HepG2 (cell line): Measurements from ENCODE around the gene INSR. TPM values are rescaled to one million over a fixed set of nuclear protein-coding genes. Genes with fewer than 3 reads are reported as not detected.

ENCODE experiments used
- EED ChIP-seq: sonication (generic); formaldehyde crosslinking; IDR thresholded peaks from 2 replicates; pipeline ENCODE4 v1.5.0; 2020; ENCODE audit warnings: mild to moderate bottlenecking, missing genetic modification reagents
- ELF3 ChIP-seq: IDR thresholded peaks from 2 replicates; pipeline ENCODE4 v1.6.1; 2016; ENCODE audit warnings: missing genetic modification reagents, missing compliant biosample characterization
- FOXJ3 ChIP-seq: sonication (generic); formaldehyde crosslinking; IDR thresholded peaks from 2 replicates; pipeline ENCODE4 v1.4.0; 2020; ENCODE audit warnings: missing genetic modification reagents, mild to moderate bottlenecking, borderline replicate concordance
- GATAD2A ChIP-seq: IDR thresholded peaks from 2 replicates; pipeline ENCODE4 v1.6.1; 2016
- KAT2B ChIP-seq: fragments of 150-350 bp; IDR thresholded peaks from 2 replicates; pipeline ENCODE4 v1.6.1; 2014; ENCODE audit warnings: low read depth, low read length, borderline replicate concordance
- MEIS2 ChIP-seq: sonication (generic); formaldehyde crosslinking; IDR thresholded peaks from 2 replicates; pipeline ENCODE4 v1.9.0; 2021; ENCODE audit warnings: mild to moderate bottlenecking, missing genetic modification reagents
- NFIC ChIP-seq: IDR thresholded peaks from 2 replicates; pipeline ENCODE4 v1.6.1; 2012; ENCODE audit warnings: mild to moderate bottlenecking, low read length, inconsistent platforms
- PITX1 ChIP-seq: sonication (generic); formaldehyde crosslinking; IDR thresholded peaks from 2 replicates; pipeline ENCODE4 v1.5.1; 2020; ENCODE audit warnings: mild to moderate bottlenecking, missing genetic modification reagents
- SIX1 ChIP-seq: sonication (generic); formaldehyde crosslinking; IDR thresholded peaks from 2 replicates; pipeline ENCODE4 v1.4.0; 2020; ENCODE audit warnings: missing genetic modification reagents, borderline replicate concordance
- SPEN ChIP-seq: sonication (generic); formaldehyde crosslinking; IDR thresholded peaks from 2 replicates; pipeline ENCODE4 v1.5.1; 2020; ENCODE audit warnings: low read depth, mild to moderate bottlenecking, missing genetic modification reagents
- SRY ChIP-seq: sonication (generic); formaldehyde crosslinking; IDR thresholded peaks from 2 replicates; pipeline ENCODE4 v1.8.0; 2022; ENCODE audit warnings: mild to moderate bottlenecking, missing genetic modification reagents
- ZNF567 ChIP-seq: sonication (generic); formaldehyde crosslinking; IDR thresholded peaks from 2 replicates; pipeline ENCODE4 v1.8.1; 2023; ENCODE audit warnings: mild to moderate bottlenecking, missing genetic modification reagents, borderline replicate concordance
- ZNF816 ChIP-seq: sonication (generic); formaldehyde crosslinking; IDR thresholded peaks from 2 replicates; pipeline ENCODE4 v1.8.0; 2022; ENCODE audit warnings: missing genetic modification reagents, mild to moderate bottlenecking, borderline replicate concordance
- polyA plus RNA-seq, 8 experiments: library from polyadenylated mRNA; depleted of rRNA in 3 of 8; stranded (reverse) in 7 of 8; unstranded in 1 of 8; fragments of >200 nt; fragmentation: Illumina TruSeq in 4 of 8; extraction: Trizol in 4 of 8; gene quantifications; 2 replicates each; pipeline versions ENCODE4 v1.2.1 to v1.2.3, GENCODE V29; 2011 to 2016; ENCODE audit warnings: low read depth in 4 of 8, missing spikeins in 1 of 8, mixed read lengths in 1 of 8; ENCODE audit not compliant: insufficient read depth in 1 of 8
- total RNA-seq, 5 experiments: library from RNA; depleted of rRNA; stranded (reverse); fragments of >200 nt; fragmentation: Illumina TruSeq; extraction: Trizol; gene quantifications; 2 replicates each; pipeline ENCODE4 v1.2.3, GENCODE V29; 2016; ENCODE audit warnings: low read depth in 1 of 5
- TF ChIP-seq, protein P1 (sequence below): sonication (generic); formaldehyde crosslinking; IDR thresholded peaks from 2 replicates; pipeline ENCODE4 v1.5.1; 2020; ENCODE audit warnings: mild to moderate bottlenecking, missing genetic modification reagents
- TF ChIP-seq, protein P2 (sequence below): sonication (generic); formaldehyde crosslinking; IDR thresholded peaks from 2 replicates; pipeline ENCODE4 v1.4.0; 2020; ENCODE audit warnings: missing genetic modification reagents, mild to moderate bottlenecking, borderline replicate concordance
- TF ChIP-seq, protein P3 (sequence below): conservative IDR thresholded peaks from 2 replicates; pipeline ENCODE4 v1.6.1; 2018; ENCODE audit warnings: missing genetic modification reagents
- TF ChIP-seq, protein P4 (sequence below), 2 experiments: IDR thresholded peaks; 2 replicates each; pipeline ENCODE4 v1.6.1; 2011 to 2012; ENCODE audit warnings: low read length in 2 of 2, borderline replicate concordance in 1 of 2, low read depth in 1 of 2, mild to moderate bottlenecking in 1 of 2, moderate library complexity in 1 of 2
- TF ChIP-seq, protein P5 (sequence below): IDR thresholded peaks from 2 replicates; pipeline ENCODE4 v1.6.1; 2012; ENCODE audit warnings: inconsistent platforms

Gene INSR
- total and polyA plus RNA-seq, 2 of the 13 experiments (the other 11 are each of a cell fraction or from before 2014, with no cell fraction given) = 24.2 to 29.8 TPM

DNA sequence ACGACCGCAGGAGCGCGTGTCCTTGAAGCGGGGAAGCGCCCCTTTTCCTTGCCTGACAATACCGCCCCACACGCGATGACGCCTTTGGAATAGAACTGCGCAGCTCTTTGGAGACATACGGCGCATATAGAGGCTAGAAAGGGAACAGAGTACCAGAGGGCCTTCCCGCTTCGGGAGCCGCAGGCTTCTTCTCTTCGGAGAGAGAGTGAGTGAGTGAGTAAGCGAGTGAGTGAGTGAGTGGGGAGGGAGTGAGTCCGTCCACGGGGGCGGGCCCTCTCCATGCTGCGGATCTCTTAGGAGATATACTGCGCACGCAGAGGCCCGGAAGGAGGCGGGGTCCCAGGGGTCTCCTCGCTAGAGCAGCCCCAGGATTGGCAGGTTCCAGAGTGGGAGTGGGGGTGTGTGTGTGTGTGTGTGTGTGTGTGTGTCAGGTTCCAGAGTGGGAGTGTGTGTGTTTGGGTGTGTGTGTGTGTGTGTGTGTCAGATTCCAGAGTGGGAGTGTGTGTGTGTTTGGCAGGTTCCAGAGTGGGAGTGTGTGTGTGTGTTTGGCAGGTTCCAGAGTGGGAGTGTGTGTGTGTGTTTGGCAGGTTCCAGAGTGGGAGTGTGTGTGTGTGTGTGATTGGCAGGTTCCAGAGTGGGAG lies 97.0 kb downstream of the INSR start (continued):
- TF ChIP-seq, protein P1, sequence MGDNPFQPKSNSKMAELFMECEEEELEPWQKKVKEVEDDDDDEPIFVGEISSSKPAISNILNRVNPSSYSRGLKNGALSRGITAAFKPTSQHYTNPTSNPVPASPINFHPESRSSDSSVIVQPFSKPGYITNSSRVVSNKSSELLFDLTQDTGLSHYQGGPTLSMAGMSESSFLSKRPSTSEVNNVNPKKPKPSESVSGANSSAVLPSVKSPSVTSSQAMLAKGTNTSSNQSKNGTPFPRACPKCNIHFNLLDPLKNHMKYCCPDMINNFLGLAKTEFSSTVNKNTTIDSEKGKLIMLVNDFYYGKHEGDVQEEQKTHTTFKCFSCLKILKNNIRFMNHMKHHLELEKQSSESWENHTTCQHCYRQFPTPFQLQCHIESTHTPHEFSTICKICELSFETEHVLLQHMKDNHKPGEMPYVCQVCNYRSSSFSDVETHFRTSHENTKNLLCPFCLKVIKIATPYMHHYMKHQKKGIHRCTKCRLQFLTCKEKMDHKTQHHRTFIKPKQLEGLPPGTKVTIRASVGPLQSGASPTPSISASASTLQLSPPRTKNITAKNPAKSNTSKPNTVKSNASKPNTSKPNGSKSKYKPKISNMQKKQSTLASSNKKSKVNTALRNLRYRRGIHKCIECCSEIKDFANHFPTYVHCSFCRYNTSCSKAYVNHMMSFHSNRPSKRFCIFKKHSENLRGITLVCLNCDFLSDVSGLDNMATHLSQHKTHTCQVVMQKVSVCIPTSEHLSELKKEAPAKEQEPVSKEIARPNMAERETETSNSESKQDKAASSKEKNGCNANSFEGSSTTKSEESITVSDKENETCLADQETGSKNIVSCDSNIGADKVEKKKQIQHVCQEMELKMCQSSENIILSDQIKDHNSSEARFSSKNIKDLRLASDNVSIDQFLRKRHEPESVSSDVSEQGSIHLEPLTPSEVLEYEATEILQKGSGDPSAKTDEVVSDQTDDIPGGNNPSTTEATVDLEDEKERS = peak; percentile 70; the same call in 1 of the 2 replicates
- no peak for TF ChIP-seq SIX1 (CRISPR knock-in tag)
- 0 out of 2 replicates have a peak, but pooled peaks have one; percentile 70 for TF ChIP-seq MEIS2
- TF ChIP-seq KAT2B = no peak
- TF ChIP-seq PITX1 (CRISPR knock-in tag) = peak; percentile 60
- TF ChIP-seq EED (CRISPR knock-in tag) = no peak
- TF ChIP-seq FOXJ3 (CRISPR knock-in tag) = no peak
- no peak for TF ChIP-seq NFIC
- TF ChIP-seq, protein P2, sequence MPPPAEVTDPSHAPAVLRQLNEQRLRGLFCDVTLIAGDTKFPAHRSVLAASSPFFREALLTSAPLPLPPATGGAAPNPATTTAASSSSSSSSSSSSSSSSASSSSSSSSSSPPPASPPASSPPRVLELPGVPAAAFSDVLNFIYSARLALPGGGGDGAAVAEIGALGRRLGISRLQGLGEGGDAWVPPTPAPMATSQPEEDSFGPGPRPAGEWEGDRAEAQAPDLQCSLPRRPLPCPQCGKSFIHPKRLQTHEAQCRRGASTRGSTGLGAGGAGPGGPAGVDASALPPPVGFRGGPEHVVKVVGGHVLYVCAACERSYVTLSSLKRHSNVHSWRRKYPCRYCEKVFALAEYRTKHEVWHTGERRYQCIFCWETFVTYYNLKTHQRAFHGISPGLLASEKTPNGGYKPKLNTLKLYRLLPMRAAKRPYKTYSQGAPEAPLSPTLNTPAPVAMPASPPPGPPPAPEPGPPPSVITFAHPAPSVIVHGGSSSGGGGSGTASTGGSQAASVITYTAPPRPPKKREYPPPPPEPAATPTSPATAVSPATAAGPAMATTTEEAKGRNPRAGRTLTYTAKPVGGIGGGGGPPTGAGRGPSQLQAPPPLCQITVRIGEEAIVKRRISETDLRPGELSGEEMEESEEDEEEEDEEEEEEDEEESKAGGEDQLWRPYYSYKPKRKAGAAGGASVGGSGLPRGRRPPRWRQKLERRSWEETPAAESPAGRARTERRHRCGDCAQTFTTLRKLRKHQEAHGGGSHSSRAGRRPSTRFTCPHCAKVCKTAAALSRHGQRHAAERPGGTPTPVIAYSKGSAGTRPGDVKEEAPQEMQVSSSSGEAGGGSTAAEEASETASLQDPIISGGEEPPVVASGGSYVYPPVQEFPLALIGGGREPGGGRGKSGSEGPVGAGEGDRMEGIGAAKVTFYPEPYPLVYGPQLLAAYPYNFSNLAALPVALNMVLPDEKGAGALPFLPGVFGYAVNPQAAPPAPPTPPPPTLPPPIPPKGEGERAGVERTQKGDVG (CRISPR knock-in tag) = no peak
- TF ChIP-seq, protein P3, sequence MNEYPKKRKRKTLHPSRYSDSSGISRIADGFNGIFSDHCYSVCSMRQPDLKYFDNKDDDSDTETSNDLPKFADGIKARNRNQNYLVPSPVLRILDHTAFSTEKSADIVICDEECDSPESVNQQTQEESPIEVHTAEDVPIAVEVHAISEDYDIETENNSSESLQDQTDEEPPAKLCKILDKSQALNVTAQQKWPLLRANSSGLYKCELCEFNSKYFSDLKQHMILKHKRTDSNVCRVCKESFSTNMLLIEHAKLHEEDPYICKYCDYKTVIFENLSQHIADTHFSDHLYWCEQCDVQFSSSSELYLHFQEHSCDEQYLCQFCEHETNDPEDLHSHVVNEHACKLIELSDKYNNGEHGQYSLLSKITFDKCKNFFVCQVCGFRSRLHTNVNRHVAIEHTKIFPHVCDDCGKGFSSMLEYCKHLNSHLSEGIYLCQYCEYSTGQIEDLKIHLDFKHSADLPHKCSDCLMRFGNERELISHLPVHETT (CRISPR knock-in tag) = no peak
- peak; percentile 52; the same call in 1 of the 2 replicates for TF ChIP-seq GATAD2A (CRISPR knock-in tag)
- TF ChIP-seq, protein P4, sequence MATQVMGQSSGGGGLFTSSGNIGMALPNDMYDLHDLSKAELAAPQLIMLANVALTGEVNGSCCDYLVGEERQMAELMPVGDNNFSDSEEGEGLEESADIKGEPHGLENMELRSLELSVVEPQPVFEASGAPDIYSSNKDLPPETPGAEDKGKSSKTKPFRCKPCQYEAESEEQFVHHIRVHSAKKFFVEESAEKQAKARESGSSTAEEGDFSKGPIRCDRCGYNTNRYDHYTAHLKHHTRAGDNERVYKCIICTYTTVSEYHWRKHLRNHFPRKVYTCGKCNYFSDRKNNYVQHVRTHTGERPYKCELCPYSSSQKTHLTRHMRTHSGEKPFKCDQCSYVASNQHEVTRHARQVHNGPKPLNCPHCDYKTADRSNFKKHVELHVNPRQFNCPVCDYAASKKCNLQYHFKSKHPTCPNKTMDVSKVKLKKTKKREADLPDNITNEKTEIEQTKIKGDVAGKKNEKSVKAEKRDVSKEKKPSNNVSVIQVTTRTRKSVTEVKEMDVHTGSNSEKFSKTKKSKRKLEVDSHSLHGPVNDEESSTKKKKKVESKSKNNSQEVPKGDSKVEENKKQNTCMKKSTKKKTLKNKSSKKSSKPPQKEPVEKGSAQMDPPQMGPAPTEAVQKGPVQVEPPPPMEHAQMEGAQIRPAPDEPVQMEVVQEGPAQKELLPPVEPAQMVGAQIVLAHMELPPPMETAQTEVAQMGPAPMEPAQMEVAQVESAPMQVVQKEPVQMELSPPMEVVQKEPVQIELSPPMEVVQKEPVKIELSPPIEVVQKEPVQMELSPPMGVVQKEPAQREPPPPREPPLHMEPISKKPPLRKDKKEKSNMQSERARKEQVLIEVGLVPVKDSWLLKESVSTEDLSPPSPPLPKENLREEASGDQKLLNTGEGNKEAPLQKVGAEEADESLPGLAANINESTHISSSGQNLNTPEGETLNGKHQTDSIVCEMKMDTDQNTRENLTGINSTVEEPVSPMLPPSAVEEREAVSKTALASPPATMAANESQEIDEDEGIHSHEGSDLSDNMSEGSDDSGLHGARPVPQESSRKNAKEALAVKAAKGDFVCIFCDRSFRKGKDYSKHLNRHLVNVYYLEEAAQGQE (IDR thresholded peaks at IDR 0.05; ENCODE audit: borderline replicate concordance in 1 of 2, low read depth in 1 of 2, low read length in 2 of 2) = no peak
- TF ChIP-seq, protein P5, sequence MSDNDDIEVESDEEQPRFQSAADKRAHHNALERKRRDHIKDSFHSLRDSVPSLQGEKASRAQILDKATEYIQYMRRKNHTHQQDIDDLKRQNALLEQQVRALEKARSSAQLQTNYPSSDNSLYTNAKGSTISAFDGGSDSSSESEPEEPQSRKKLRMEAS = peak; percentile 77
- peak; percentile 2; the same call in 1 of the 2 replicates for TF ChIP-seq ZNF816
- TF ChIP-seq SPEN (CRISPR knock-in tag) = peak; percentile 34; the same call in 1 of the 2 replicates
- no peak for TF ChIP-seq ZNF567 (CRISPR knock-in tag)
- no peak for TF ChIP-seq SRY
- TF ChIP-seq ELF3 (CRISPR knock-in tag) = no peak
